NCI-H226 (cell line): ENCODE results near the gene DOC2B.
"Not testable (repeated sequence)": the region's sequence is repeated elsewhere in the genome, so short reads cannot be mapped to it uniquely, and the experiment has no call there.

Experiments
- DNase-seq: peaks from one replicate; pipeline ENCODE4 v3.0.0-alpha.2; 2015

The DOC2B gene

DNA sequence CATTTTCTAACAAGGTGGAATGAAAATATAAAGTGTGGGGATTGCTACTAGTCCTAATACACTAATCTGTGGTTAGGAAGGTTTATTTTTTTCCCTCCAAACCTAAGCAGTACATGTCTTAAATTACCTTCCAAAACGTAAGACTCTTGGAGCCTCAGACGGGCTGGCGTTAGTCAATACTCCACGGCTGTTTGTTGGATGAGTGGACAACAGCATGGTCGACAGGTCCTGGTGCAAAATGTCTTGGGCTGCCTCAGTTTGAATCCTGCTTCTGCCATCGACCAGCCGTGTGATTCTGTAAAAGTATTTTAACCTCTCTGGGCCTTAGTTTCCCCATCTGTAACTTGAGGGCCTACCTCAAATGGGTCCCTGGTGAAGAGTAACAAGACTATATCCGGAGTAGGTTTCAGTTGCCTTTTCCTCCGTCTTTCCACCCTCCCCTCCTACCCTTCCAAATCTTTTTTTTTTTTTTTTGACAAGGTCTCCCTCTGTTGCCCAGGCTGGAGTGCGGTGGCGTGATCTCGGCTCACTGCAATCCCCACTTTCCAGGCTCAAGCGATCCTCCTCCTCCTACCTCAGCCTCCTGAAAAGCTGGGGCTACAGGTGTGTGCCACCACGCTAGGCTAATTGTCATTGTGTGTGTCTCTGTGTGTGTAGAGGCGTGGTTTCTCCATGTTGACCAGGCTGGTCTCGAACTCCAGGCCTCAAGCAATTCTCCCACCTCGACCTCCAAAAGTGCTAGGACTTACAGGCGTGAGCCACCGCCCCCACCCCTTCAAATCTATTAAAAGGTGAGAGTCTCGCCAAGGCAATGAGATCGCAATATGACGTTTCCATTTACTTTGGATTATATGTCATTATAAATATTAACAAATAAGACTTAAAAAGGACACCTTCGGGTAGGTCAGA is 38.3 kb downstream of the DOC2B start:
- DNase-seq, result no peak

DNA sequence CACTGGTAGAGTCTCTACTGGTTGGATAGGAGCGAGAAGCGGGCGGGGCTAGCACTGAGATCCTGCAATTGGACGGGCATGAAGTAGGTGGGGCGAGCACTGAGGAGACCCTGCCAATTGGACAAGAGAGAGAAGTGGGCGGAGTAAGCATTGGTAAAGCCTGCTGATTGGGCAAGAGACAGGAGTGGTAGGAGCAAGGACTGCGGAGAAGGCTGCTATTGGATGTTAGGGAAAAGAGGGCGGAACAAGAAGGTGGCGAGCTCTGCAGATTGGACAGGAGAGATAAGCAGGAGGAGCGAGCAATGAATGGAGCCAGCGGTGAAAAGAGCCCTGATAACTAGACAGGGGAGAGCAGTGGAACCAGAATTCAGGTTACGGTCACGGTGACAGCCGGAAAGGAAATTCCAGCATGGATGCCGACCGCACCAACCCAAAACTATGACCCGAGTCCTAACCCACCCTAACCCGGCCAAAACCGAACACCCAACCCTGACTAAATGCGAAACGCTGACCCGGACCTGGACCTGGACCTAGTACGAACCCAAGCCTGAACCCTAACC is 39.3 kb downstream of the DOC2B start:
- no peak for DNase-seq

DNA sequence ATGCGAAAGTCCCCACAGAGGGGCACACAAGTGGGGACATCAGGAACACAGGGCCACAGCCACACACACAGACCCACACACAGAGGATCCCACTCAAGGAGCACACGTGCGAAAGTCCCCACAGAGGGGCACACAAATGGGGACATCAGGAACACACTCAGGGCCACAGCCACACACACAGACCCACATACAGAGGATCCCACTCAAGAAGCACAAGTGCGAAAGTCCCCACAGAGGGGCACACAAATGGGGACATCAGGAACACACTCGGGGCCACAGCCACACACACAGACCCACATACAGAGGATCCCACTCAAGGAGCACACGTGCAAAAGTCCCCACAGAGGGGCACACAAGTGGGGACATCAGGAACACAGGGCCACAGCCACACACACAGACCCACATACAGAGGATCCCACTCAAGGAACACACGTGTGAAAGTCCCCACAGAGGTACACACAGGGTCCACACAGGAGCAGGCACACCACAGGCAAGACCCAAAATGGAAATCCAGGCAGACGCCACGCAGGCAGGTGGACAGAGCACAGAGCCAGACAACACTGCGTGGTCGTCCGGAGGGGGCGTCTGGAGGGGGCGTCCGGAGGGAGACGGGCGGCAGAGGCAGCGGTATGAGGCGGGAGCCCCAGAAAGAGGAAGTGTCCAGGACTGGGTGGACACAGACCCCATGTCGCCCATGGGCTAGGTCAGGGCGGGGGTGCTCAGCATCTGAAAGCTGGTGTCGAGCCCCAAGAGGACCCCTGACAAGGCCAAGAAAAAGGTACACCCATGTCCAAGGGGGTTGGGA is 41.8 kb downstream of the DOC2B start:
- DNase-seq, result not testable (repeated sequence)

GRCh38 chr17:137166-137807 is 44.2 kb downstream of the DOC2B start, which contains the start of gene SCGB1C2:
SCGB1C2 (plus strand) TSS chr17:137569; CDS start chr17:137591, 22 bp downstream.
- DNase-seq, result not testable (repeated sequence)

GRCh38 chr17:136531-136930 is 44.9 kb downstream of the DOC2B start:
- DNase-seq, result not testable (repeated sequence)

DNA sequence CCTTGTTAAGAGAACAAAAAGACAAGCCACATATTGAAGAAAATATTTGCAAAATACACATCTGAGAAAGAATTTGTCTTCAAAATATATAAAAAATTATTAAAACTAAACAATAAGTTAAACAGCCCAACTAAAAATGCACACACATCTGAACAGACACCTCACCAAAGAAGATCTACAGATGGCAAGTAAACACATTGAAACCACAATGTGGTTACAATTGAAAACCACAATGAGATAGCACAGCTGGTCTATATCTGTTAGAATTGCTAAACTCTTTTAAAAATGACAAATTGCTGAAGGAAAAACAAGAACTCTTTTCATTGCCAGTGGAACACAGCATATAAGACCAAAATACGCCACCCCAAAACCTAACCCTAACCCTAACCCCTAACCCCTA is 45.6 kb downstream of the DOC2B start:
- DNase-seq, result not testable (repeated sequence)

- DNase-seq, result not testable (repeated sequence)
These were observed 46.4 kb downstream of the DOC2B start for GRCh38 chr17:135022-135421.

GRCh38 chr17:134332-134785 is 47.1 kb downstream of the DOC2B start:
- DNase-seq, result not testable (repeated sequence)

- not testable (repeated sequence) for DNase-seq
These were observed 47.5 kb downstream of the DOC2B start for GRCh38 chr17:133932-134331.

- not testable (repeated sequence) for DNase-seq
These were observed 63.0 kb downstream of the DOC2B start for GRCh38 chr17:118339-118917.

DNA sequence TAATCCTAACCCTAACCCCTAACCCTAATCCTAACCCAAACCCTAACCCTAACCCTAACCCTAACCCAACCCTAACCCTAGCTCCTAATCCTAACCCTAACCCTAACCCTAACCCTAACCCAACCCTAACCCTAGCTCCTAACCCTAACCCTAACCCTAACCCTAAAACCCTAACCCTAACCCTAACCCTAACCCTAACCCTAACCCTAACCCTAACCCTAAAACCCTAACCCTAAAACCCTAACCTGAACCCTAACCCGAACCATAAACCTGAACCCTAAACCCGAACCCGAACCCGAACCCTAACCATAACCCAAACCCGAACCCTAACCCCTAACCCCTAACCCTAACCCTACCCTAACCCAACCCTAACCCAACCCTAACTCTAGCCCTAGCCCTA is 68.3 kb downstream of the DOC2B start:
- DNase-seq, result not testable (repeated sequence)
